ENCODE measurements around the gene FAM13B.

GRCh38 chr5:138054206-138054605 lies 21.3 kb upstream of the FAM13B start:
- TF ChIP-seq POLR2A (IDR thresholded peaks at IDR 0.05) (no peak), CTCF (IDR thresholded peaks at IDR 0.05) (no peak)
